ENCODE measurements around the gene MKS1. TPM values are rescaled to one million over a fixed set of nuclear protein-coding genes. Genes with fewer than 3 reads are reported as not detected.

MKS1 gene
- total and polyA plus RNA-seq, 2 experiments from 2014 or later = 10.5 to 15.6 TPM

- H3K36me3 ChIP-seq (replicated peaks; ENCODE audit: insufficient read depth, low read depth) = no peaks in the 10 kb centered on the region
- H3K4me2 ChIP-seq = no peak overlapping the region
- 61% methylated on average over 2 of the region's 2 CpGs for WGBS (ENCODE audit: low lambda C conversion rate, missing lambda C conversion rate)
- no peaks in the 10 kb centered on the region for H3K79me2 ChIP-seq
- H4K20me1 ChIP-seq (ENCODE audit: insufficient read depth, poor library complexity, severe bottlenecking) = no peaks in the 10 kb centered on the region
- peaks cover 23% of the 10 kb centered on the region for H3K27me3 ChIP-seq
- TF ChIP-seq EZH2phosphoT487 (IDR thresholded peaks at IDR 0.05; ENCODE audit: low read depth, severe bottlenecking, unreplicated experiment) (no peak), EZH2 (IDR thresholded peaks at IDR 0.05; ENCODE audit: borderline replicate concordance) (no peak)
- TF ChIP-seq, protein P1, sequence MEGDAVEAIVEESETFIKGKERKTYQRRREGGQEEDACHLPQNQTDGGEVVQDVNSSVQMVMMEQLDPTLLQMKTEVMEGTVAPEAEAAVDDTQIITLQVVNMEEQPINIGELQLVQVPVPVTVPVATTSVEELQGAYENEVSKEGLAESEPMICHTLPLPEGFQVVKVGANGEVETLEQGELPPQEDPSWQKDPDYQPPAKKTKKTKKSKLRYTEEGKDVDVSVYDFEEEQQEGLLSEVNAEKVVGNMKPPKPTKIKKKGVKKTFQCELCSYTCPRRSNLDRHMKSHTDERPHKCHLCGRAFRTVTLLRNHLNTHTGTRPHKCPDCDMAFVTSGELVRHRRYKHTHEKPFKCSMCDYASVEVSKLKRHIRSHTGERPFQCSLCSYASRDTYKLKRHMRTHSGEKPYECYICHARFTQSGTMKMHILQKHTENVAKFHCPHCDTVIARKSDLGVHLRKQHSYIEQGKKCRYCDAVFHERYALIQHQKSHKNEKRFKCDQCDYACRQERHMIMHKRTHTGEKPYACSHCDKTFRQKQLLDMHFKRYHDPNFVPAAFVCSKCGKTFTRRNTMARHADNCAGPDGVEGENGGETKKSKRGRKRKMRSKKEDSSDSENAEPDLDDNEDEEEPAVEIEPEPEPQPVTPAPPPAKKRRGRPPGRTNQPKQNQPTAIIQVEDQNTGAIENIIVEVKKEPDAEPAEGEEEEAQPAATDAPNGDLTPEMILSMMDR (IDR thresholded peaks at IDR 0.05; ENCODE audit: poor library complexity) = no peak
- no peaks in the 10 kb centered on the region for H3K9me2 ChIP-seq (replicated peaks; ENCODE audit: insufficient read depth)
- no peaks in the 10 kb centered on the region for H3K4me1 ChIP-seq (ENCODE audit: insufficient read depth)
- no peak overlapping the region for H3K4me3 ChIP-seq
- no peak overlapping the region for H2AFZ ChIP-seq
- no peak for DNase-seq (ENCODE audit: low spot score)
- H3K27ac ChIP-seq = no peak overlapping the region
- H3K9me3 ChIP-seq (ENCODE audit: low read depth) = no peaks in the 10 kb centered on the region
These were observed 12.6 kb upstream of the MKS1 start for GRCh38 chr17:58231641-58232040.

- H3K79me2 ChIP-seq = no peaks in the 10 kb centered on the region
- no peak overlapping the region for H3K4me3 ChIP-seq
- H3K36me3 ChIP-seq (replicated peaks; ENCODE audit: insufficient read depth, low read depth) = no peaks in the 10 kb centered on the region
- peaks cover 8% of the 10 kb centered on the region for H3K27me3 ChIP-seq
- no peaks in the 10 kb centered on the region for H3K4me1 ChIP-seq (ENCODE audit: insufficient read depth)
- no peak overlapping the region for H3K27ac ChIP-seq
- 87% methylated on average over 4 of the region's 4 CpGs for WGBS (ENCODE audit: low lambda C conversion rate, missing lambda C conversion rate)
- no peaks in the 10 kb centered on the region for H4K20me1 ChIP-seq (ENCODE audit: insufficient read depth, poor library complexity, severe bottlenecking)
- no peaks in the 10 kb centered on the region for H3K9me3 ChIP-seq (ENCODE audit: low read depth)
- no peak overlapping the region for H3K4me2 ChIP-seq
- no peak for DNase-seq (ENCODE audit: low spot score)
- H3K9me2 ChIP-seq (replicated peaks; ENCODE audit: insufficient read depth) = no peaks in the 10 kb centered on the region
- TF ChIP-seq, protein P1 (IDR thresholded peaks at IDR 0.05; ENCODE audit: poor library complexity) = no peak
- TF ChIP-seq EZH2 (IDR thresholded peaks at IDR 0.05; ENCODE audit: borderline replicate concordance) (no peak), EZH2phosphoT487 (IDR thresholded peaks at IDR 0.05; ENCODE audit: low read depth, severe bottlenecking, unreplicated experiment) (no peak)
- H2AFZ ChIP-seq = no peak overlapping the region
These were observed 10.8 kb upstream of the MKS1 start for GRCh38 chr17:58229881-58230280.

- H3K4me2 ChIP-seq = no peak overlapping the region
These were observed 10.3 kb upstream of the MKS1 start for GRCh38 chr17:58229384-58229783.

More at GRCh38 chr17:58229384-58229783, 10.3 kb upstream of the MKS1 start:
- TF ChIP-seq, protein P1 (IDR thresholded peaks at IDR 0.05; ENCODE audit: poor library complexity) = no peak
- TF ChIP-seq EZH2phosphoT487 (IDR thresholded peaks at IDR 0.05; ENCODE audit: low read depth, severe bottlenecking, unreplicated experiment) (no peak), EZH2 (IDR thresholded peaks at IDR 0.05; ENCODE audit: borderline replicate concordance) (no peak)
- H3K27me3 ChIP-seq = peaks cover 3% of the 10 kb centered on the region
- 63% methylated on average over 1 of the region's 1 CpG for WGBS (ENCODE audit: low lambda C conversion rate, missing lambda C conversion rate)
- no peaks in the 10 kb centered on the region for H4K20me1 ChIP-seq (ENCODE audit: insufficient read depth, poor library complexity, severe bottlenecking)
- H3K9me3 ChIP-seq (ENCODE audit: low read depth) = no peaks in the 10 kb centered on the region
- H3K4me3 ChIP-seq = no peak overlapping the region
- H3K79me2 ChIP-seq = no peaks in the 10 kb centered on the region
- no peaks in the 10 kb centered on the region for H3K36me3 ChIP-seq (replicated peaks; ENCODE audit: insufficient read depth, low read depth)
- no peaks in the 10 kb centered on the region for H3K9me2 ChIP-seq (replicated peaks; ENCODE audit: insufficient read depth)
- no peaks in the 10 kb centered on the region for H3K4me1 ChIP-seq (ENCODE audit: insufficient read depth)
- H2AFZ ChIP-seq = no peak overlapping the region
- DNase-seq (ENCODE audit: low spot score) = no peak
- no peak overlapping the region for H3K27ac ChIP-seq
